Stimulated activated CD4-positive, alpha-beta T cell treated with anti-CD3 and anti-CD28 coated beads, Interleukin-4, amount 100 ng/mL, for 48 hours (primary cell): ENCODE results near the gene ABCF3.

Experiments used
- DNase-seq, 2 donors: peaks; one replicate each; pipeline ENCODE4 v3.0.0-alpha.2; 2020; ENCODE audit warnings: low read depth in 2 of 2

Gene ABCF3

DNA sequence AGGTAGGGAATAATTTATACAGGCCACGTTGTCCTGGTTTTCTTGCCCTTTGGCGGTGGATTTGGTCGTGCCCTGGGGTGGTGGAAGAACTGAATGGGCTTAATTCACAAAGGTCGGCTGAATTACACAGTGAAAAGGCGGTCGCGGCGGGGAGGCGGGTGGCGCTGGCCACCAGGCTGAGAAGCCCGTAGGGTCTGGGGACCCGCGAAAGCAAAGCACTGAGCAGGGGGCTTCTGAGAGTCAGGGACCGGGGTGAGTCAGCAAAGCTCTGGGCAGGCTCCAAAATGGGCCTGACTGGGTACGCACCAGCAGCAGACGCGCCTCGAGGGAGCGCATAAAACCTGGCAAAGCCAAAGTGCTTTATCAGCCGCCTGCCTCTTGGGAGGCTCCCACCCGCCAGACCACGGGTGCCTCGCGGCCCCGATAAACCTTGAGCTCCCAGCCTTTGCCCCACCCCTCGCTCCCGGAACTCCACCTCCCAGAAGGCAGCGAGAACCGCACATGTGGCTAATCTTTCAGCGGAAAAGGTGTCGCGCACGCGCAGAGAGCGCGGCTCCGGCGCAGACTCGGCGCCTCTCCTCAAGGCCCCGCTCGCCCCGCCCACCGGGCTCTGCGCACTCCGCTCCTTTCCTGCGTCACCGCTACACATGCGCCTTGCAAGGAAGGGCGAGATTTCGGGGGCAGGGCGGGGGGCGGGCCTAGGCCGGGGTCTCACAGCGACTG lies 377 bp upstream of the ABCF3 start:
- DNase-seq: peak; percentile 97 to 99

- DNase-seq: no peak
Observed at GRCh38 chr3:184186902-184187207, 856 bp downstream of the ABCF3 start.

- DNase-seq: no peak
Observed at GRCh38 chr3:184188080-184188479, 2.1 kb downstream of the ABCF3 start.

DNA sequence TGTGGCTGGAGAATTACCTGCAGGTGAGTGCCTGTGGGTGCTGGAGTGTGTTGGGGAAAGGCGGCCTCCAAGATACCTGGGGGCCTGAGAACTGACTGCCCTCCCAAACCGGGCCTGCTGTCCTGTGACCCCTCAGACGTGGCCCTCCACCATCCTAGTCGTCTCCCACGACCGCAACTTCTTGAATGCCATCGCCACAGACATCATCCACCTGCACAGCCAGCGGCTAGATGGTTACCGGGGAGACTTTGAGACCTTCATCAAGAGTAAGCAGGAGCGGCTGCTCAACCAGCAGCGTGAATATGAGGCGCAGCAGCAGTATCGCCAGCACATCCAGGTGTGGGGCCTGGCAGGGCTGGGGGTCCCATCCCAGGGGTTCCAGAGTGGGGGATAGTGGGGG lies 3.4 kb downstream of the ABCF3 start:
- no peak for DNase-seq

GRCh38 chr3:184192889-184193288 lies 6.9 kb downstream of the ABCF3 start:
- no peak for DNase-seq

DNA sequence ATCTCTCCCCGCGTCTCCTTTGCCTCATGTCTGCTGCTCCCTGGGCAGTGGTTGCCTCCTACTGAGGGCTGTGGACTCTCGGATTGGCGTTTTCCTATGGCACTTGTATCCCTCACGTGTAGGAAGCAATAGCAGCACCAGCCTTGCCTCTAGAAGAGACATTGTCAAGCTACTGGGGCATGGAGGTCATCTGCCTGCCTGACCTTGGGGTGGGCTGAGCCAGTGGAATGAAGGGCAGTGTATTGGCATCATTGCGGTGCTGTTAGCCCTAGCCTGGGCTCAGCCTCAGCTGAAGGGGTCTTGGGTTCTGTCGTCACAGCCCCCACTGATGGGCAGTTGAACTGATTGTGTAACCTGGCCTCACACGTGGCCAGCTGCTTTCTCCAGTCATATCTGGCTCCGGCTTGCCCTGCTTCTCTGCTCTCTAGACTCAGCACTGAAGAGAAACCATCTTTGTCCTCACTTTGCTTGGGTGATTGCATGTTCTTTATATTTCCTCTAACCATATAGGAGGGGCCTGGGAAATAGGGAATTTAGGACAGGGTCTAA lies 8.1 kb downstream of the ABCF3 start:
- no peak for DNase-seq

- no peak for DNase-seq
Observed at GRCh38 chr3:184196536-184196935, 10.5 kb downstream of the ABCF3 start.

- no peak for DNase-seq
Observed at GRCh38 chr3:184198509-184198908, 12.5 kb downstream of the ABCF3 start.

GRCh38 chr3:184200825-184201224 lies 14.8 kb downstream of the ABCF3 start:
- DNase-seq: no peak

- DNase-seq: no peak
Observed at GRCh38 chr3:184203526-184203925, 17.5 kb downstream of the ABCF3 start.

GRCh38 chr3:184209146-184209923 lies 23.3 kb downstream of the ABCF3 start:
- DNase-seq: no peak

- no peak for DNase-seq
Observed at GRCh38 chr3:184211297-184211696, 25.3 kb downstream of the ABCF3 start.

DNA sequence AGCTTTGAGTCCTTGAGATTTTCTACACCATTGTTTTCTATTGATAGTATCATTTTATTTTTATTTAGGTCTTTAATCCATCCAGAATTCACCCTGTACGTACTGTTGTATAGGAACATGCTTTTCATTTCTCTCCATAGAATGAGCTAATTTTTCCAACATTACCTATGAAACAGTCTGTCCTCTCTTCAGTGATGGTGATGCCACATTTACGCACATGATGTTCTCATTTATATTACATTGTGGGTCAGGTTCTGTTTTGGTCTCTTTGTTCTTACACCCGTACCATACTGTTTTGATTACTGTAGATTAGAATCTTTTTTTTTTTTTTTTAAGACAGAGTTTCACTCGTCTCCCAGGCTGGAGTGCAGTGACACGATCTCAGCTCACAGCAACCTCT lies 25.7 kb downstream of the ABCF3 start:
- DNase-seq: no peak

DNA sequence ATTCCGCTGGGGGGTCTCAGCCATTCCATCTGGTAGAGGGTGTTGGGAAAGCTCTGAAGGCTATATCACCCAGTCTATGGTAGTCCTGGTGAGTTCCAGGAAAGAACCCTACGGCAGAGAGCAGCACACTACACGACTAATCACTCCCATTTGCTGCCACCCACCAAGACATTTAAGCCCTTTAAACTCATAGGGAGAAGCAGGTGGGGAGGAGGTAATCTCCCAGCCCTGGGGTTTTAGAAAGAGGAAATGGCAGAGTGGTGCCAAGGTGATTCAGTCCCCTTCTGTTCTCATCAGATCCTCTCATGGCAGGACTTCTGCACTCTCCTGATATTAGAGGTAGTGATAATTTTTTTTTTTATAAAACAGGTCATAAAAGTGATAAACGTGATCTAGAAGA lies 32.8 kb downstream of the ABCF3 start:
- DNase-seq: no peak

- no peak for DNase-seq
Observed at GRCh38 chr3:184222521-184222920, 36.5 kb downstream of the ABCF3 start.

GRCh38 chr3:184223946-184224345 lies 37.9 kb downstream of the ABCF3 start:
- no peak for DNase-seq

GRCh38 chr3:184227481-184227935 lies 41.5 kb downstream of the ABCF3 start:
- DNase-seq: peak; percentile 27 to 30

DNA sequence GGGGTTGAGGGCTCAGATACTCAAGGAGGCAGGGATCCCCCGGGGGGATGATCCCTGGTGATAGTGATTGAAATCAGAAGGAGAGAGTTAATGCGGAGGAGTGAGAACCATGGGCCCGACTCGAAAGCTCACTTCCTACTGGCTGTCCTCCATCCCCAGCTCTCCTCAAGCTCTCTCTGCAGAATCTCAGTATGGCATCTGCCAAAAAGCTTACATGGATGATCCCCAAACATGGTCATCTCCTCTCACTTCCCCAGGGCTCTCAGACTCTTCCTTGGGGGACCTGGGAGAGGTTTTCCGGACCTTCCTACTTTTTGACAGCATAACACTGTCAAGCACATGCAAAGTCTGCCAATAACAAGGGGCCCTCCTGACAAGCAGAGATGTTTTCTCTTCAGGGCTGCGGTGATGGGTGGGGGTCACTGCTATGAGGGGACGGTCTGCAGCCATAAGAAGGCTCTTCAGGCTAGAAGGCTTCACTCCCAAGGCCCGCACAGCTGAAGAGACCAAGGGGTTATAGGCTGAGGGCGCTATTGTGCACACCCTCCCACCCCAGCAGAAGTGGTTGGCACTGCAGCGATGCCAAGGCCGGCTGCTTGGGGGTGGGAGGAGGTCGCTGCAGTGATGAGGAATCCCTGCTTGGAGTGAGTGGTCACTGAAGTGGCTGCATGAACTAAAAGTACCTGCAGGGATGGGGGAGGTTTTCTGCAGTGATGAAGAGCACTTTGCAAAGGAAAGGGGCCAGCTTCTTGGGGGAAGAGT lies 42.6 kb downstream of the ABCF3 start:
- DNase-seq: no peak

- DNase-seq: peak; percentile 54 to 56
Observed at GRCh38 chr3:184229394-184230080, 43.5 kb downstream of the ABCF3 start, which contains the start of gene VWA5B2. Gene VWA5B2, plus strand, starts transcription at chr3:184229585. Its CDS starts 944 bp downstream, at chr3:184230529.

DNA sequence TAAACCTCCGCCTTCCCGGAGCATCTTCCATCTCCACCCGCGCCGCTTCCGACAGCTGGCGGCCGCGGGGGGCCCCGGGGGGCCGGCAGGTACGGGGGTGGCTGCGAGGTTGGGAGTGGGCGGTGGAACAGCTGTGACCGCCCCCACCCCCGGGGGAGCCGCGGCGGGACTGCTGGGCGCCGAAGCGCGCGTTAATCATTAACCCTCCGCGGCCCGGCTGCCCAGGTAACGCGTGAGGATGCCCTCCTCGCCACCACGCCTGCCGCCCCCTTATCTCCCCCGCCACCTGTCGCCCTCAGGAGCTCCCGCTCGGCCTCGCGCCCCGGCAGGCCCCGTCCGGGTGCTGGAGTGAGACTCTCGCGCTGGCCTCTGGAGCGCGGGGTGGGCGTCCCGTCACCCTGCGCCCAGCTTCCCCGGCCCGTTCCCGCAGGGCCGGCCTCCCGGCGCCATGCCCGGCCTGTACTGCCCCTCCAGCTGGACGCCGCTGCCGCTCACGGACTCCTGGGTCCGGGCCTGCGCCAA lies 44.1 kb downstream of the ABCF3 start:
- DNase-seq: no peak
